ENCODE results near the gene TRIM15.

Gene TRIM15

DNA sequence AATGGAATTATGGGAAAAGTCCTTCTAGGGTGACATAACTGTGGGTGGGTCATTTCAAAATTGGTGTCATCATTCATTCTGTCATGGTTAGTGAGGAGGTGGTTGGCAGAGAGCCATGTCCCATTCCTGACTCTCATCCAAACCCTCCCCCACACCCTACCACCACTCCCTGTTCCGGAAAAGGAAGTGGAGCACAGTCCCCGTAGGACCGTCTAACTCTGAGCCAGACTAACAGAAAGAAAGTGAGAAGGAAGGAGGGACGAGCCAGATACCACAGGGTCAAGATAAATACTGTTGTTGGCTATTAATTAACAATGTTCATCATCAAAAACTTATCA, 7.1 kb upstream of the TRIM15 start:
- TF ChIP-seq, protein P1, sequence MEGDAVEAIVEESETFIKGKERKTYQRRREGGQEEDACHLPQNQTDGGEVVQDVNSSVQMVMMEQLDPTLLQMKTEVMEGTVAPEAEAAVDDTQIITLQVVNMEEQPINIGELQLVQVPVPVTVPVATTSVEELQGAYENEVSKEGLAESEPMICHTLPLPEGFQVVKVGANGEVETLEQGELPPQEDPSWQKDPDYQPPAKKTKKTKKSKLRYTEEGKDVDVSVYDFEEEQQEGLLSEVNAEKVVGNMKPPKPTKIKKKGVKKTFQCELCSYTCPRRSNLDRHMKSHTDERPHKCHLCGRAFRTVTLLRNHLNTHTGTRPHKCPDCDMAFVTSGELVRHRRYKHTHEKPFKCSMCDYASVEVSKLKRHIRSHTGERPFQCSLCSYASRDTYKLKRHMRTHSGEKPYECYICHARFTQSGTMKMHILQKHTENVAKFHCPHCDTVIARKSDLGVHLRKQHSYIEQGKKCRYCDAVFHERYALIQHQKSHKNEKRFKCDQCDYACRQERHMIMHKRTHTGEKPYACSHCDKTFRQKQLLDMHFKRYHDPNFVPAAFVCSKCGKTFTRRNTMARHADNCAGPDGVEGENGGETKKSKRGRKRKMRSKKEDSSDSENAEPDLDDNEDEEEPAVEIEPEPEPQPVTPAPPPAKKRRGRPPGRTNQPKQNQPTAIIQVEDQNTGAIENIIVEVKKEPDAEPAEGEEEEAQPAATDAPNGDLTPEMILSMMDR (IDR thresholded peaks at IDR 0.05; ENCODE audit: insufficient read depth, low read length, poor library complexity, severe bottlenecking) = no peak
- TF ChIP-seq EZH2phosphoT487 (conservative IDR thresholded peaks at IDR 0.05; ENCODE audit: low read length) = no peak
- no peaks in the 10 kb centered on the region for H3K27me3 ChIP-seq (ENCODE audit: low read length)
- no peaks in the 10 kb centered on the region for H3K9me2 ChIP-seq (replicated peaks; ENCODE audit: insufficient read depth, low read length)
- no peak overlapping the region for H3K9ac ChIP-seq (ENCODE audit: low read length)
- no peaks in the 10 kb centered on the region for H3K36me3 ChIP-seq (ENCODE audit: low read length)
- H3K79me2 ChIP-seq (ENCODE audit: insufficient read depth, low read length) = no peaks in the 10 kb centered on the region
- no peak overlapping the region for H3K4me2 ChIP-seq (ENCODE audit: low read depth, low read length, poor library complexity, severe bottlenecking)
- no peak overlapping the region for H3K27ac ChIP-seq (ENCODE audit: low read depth, low read length)
- H2AFZ ChIP-seq (ENCODE audit: low read depth, low read length, severe bottlenecking) = no peak overlapping the region
- no peaks in the 10 kb centered on the region for H4K20me1 ChIP-seq (ENCODE audit: low read depth, low read length)
- H3K4me3 ChIP-seq (ENCODE audit: insufficient read depth, low read length, poor library complexity, severe bottlenecking) = no peak overlapping the region
- H3F3A ChIP-seq (ENCODE audit: insufficient read depth) = no peaks in the 10 kb centered on the region
- H3K9me3 ChIP-seq (ENCODE audit: insufficient read depth, low read length) = no peaks in the 10 kb centered on the region

DNA sequence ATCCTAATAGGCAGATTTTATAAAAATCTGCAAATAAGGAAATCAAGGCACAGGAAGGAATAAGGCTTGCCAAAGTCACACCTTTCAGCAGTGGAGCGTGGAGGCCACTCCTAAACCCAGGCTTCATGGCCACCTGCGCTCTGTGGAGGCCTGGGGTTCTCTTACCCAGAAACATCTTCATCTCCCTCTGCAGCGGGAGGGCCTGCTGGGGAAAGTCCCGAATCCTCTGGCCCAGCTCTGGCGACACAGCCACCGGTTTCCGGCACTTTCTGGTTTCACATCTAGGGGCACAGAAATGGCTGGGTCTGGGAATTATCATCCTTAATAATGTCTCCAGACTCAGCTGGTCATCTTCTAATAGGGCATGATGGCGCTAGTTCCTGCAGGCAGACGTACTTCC, 6.6 kb upstream of the TRIM15 start:
- no peak overlapping the region for H3K4me3 ChIP-seq (ENCODE audit: insufficient read depth, low read length, poor library complexity, severe bottlenecking)
- no peaks in the 10 kb centered on the region for H4K20me1 ChIP-seq (ENCODE audit: low read depth, low read length)
- H3K27ac ChIP-seq (ENCODE audit: low read depth, low read length) = no peak overlapping the region
- H3F3A ChIP-seq (ENCODE audit: insufficient read depth) = no peaks in the 10 kb centered on the region
- no peaks in the 10 kb centered on the region for H3K9me2 ChIP-seq (replicated peaks; ENCODE audit: insufficient read depth, low read length)
- H3K36me3 ChIP-seq (ENCODE audit: low read length) = no peaks in the 10 kb centered on the region
- H3K9me3 ChIP-seq (ENCODE audit: insufficient read depth, low read length) = no peaks in the 10 kb centered on the region
- no peaks in the 10 kb centered on the region for H3K79me2 ChIP-seq (ENCODE audit: insufficient read depth, low read length)
- H2AFZ ChIP-seq (ENCODE audit: low read depth, low read length, severe bottlenecking) = no peak overlapping the region
- no peak overlapping the region for H3K9ac ChIP-seq (ENCODE audit: low read length)
- no peaks in the 10 kb centered on the region for H3K27me3 ChIP-seq (ENCODE audit: low read length)
- TF ChIP-seq, protein P1 (IDR thresholded peaks at IDR 0.05; ENCODE audit: insufficient read depth, low read length, poor library complexity, severe bottlenecking) = no peak
- TF ChIP-seq EZH2phosphoT487 (conservative IDR thresholded peaks at IDR 0.05; ENCODE audit: low read length) = no peak
- no peak overlapping the region for H3K4me2 ChIP-seq (ENCODE audit: low read depth, low read length, poor library complexity, severe bottlenecking)

DNA sequence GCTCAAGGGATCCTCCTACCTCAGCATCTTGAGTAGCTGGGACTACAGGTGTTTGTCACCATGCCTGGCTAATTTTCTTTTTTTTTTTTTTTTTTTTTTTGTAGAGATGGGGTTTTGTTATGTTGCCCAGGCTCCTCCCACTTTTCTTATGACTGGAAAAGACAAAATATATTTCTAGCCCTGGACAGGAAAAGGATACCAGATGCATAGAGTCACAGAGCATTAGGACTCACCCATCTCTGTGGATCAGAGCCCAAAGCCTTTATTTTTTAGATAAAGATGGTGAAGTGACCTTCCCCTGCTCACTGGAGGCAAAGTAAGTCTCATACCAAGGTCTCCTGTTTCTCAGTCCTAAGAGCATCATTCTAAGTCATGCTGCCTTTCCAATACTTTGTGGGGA, 5.8 kb upstream of the TRIM15 start:
- Histone ChIP-seq H3K27ac (ENCODE audit: low read depth, low read length) (no peak overlapping the region), H3F3A (ENCODE audit: insufficient read depth) (no peaks in the 10 kb centered on the region), H3K4me3 (ENCODE audit: insufficient read depth, low read length, poor library complexity, severe bottlenecking) (no peak overlapping the region), H3K27me3 (ENCODE audit: low read length) (no peaks in the 10 kb centered on the region), H3K4me2 (ENCODE audit: low read depth, low read length, poor library complexity, severe bottlenecking) (no peak overlapping the region), H3K79me2 (ENCODE audit: insufficient read depth, low read length) (no peaks in the 10 kb centered on the region), H4K20me1 (ENCODE audit: low read depth, low read length) (no peaks in the 10 kb centered on the region), H3K9ac (ENCODE audit: low read length) (no peak overlapping the region), H3K9me3 (ENCODE audit: insufficient read depth, low read length) (no peaks in the 10 kb centered on the region), H3K36me3 (ENCODE audit: low read length) (no peaks in the 10 kb centered on the region), H3K9me2 (replicated peaks; ENCODE audit: insufficient read depth, low read length) (no peaks in the 10 kb centered on the region), H2AFZ (ENCODE audit: low read depth, low read length, severe bottlenecking) (no peak overlapping the region)
- no peak for TF ChIP-seq EZH2phosphoT487 (conservative IDR thresholded peaks at IDR 0.05; ENCODE audit: low read length)
- TF ChIP-seq, protein P1 (IDR thresholded peaks at IDR 0.05; ENCODE audit: insufficient read depth, low read length, poor library complexity, severe bottlenecking) = no peak

DNA sequence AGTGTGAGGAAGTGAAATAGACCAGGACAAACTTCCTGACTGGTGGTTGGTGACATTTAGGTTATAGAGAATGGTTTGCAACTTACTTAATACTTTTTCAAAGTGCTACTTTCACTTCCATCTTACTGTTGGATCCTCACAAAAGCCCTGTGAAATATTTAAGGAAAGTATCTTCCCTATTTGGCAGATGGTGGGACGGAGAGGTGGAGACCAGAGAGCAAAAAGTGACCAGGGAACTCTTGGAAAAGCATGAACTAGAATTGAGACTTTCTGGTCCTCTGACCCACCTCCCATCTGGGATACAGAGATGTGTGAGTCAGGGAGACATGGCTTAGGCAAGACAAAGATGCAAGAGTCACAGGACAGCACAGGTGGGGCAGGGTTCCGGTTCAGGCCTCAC, 5.3 kb upstream of the TRIM15 start:
- no peak for TF ChIP-seq EZH2phosphoT487 (conservative IDR thresholded peaks at IDR 0.05; ENCODE audit: low read length)
- TF ChIP-seq, protein P1 (IDR thresholded peaks at IDR 0.05; ENCODE audit: insufficient read depth, low read length, poor library complexity, severe bottlenecking) = no peak

More for the DNA sequence above, 5.3 kb upstream of the TRIM15 start:
- Histone ChIP-seq H4K20me1 (ENCODE audit: low read depth, low read length) (no peaks in the 10 kb centered on the region), H3K4me2 (ENCODE audit: low read depth, low read length, poor library complexity, severe bottlenecking) (no peak overlapping the region), H3K9ac (ENCODE audit: low read length) (no peak overlapping the region), H3K36me3 (ENCODE audit: low read length) (no peaks in the 10 kb centered on the region), H3K4me3 (ENCODE audit: insufficient read depth, low read length, poor library complexity, severe bottlenecking) (no peak overlapping the region), H3K27me3 (ENCODE audit: low read length) (no peaks in the 10 kb centered on the region), H3K9me3 (ENCODE audit: insufficient read depth, low read length) (no peaks in the 10 kb centered on the region), H3K79me2 (ENCODE audit: insufficient read depth, low read length) (no peaks in the 10 kb centered on the region), H3K9me2 (replicated peaks; ENCODE audit: insufficient read depth, low read length) (no peaks in the 10 kb centered on the region), H3F3A (ENCODE audit: insufficient read depth) (no peaks in the 10 kb centered on the region), H3K27ac (ENCODE audit: low read depth, low read length) (no peak overlapping the region), H2AFZ (ENCODE audit: low read depth, low read length, severe bottlenecking) (no peak overlapping the region)
